Transverse colon (tissue), 4 donors: ENCODE data around the gene C1QTNF9B.

Experiments used
- CTCF ChIP-seq, 5 experiments: fragments of 200-600 bp in 3 of 5; fragments of 450-650 bp in 2 of 5; sonication (generic) in 3 of 5; IDR thresholded peaks; 1 replicate in 2 of 5; 2 replicates in 3 of 5; pipeline ENCODE4 v1.5.1; 2016 to 2017; ENCODE audit warnings: antibody characterized with exemption in 5 of 5, inconsistent platforms in 3 of 5, mild to moderate bottlenecking in 2 of 5, moderate library complexity in 1 of 5
- POLR2AphosphoS5 ChIP-seq, 3 donors: sonication (generic); formaldehyde crosslinking; IDR thresholded peaks; one replicate each; pipeline ENCODE4 v1.6.1; 2016; ENCODE audit warnings: antibody characterized with exemption in 3 of 3

- TF ChIP-seq POLR2AphosphoS5 (IDR thresholded peaks at IDR 0.05) (no peak), CTCF (IDR thresholded peaks at IDR 0.05) (no peak)
Observed at GRCh38 chr13:23861310-23861709, 36.0 kb downstream of the C1QTNF9B start.
